Subcutaneous abdominal adipose tissue (tissue), 5 donors: Measurements from ENCODE around the gene LYRM4.

Experiments
- H3K27ac ChIP-seq: one replicate; pipeline ENCODE4 v1.7.0; 2013; ENCODE audit warnings: low read depth, mild to moderate bottlenecking, inconsistent platforms, low read length, moderate library complexity
- H3K27me3 ChIP-seq, 5 donors: one replicate each; pipeline ENCODE4 v1.7.0; 2013; ENCODE audit warnings: low read length in 5 of 5, inconsistent platforms in 1 of 5; ENCODE audit not compliant: control insufficient read depth in 5 of 5, insufficient read depth in 4 of 5
- H3K36me3 ChIP-seq, 5 donors: one replicate each; pipeline ENCODE4 v1.7.0; 2013; ENCODE audit warnings: low read length in 5 of 5; ENCODE audit not compliant: control insufficient read depth in 5 of 5, insufficient read depth in 5 of 5
- H3K4me1 ChIP-seq, 5 donors: one replicate each; pipeline ENCODE4 v1.7.0; 2013; ENCODE audit warnings: low read length in 5 of 5, mild to moderate bottlenecking in 3 of 5, moderate library complexity in 1 of 5; ENCODE audit not compliant: control insufficient read depth in 5 of 5, insufficient read depth in 5 of 5
- H3K4me3 ChIP-seq, 5 donors: one replicate each; pipeline ENCODE4 v1.7.0; 2013; ENCODE audit warnings: low read length in 5 of 5, low read depth in 1 of 5
- H3K9ac ChIP-seq, 5 donors: one replicate each; pipeline ENCODE4 v1.7.0; 2013; ENCODE audit warnings: low read length in 5 of 5, mild to moderate bottlenecking in 4 of 5, moderate library complexity in 3 of 5
- H3K9me3 ChIP-seq, 5 donors: one replicate each; pipeline ENCODE4 v1.7.0; 2013; ENCODE audit warnings: low read length in 5 of 5; ENCODE audit not compliant: control insufficient read depth in 5 of 5
- donor health status: healthy.
- donor health status: healthy.
- donor health status: healthy.
- donor health status: healthy.
- donor health status: healthy.

The LYRM4 gene

GRCh38 chr6:5184218-5184617 lies 76.5 kb downstream of the LYRM4 start:
- H3K36me3 ChIP-seq: peaks cover 0 to 4% (median 0%) of the 10 kb centered on the region in 5 donors
- no peak overlapping the region for H3K27ac ChIP-seq
- no peaks in the 10 kb centered on the region for H3K27me3 ChIP-seq

GRCh38 chr6:5181510-5182317 lies 79.0 kb downstream of the LYRM4 start:
- Histone ChIP-seq H3K36me3 (peaks cover 0 to 4% (median 0%) of the 10 kb centered on the region in 5 donors), H3K9ac (no peak overlapping the region), H3K4me1 (no peaks in the 10 kb centered on the region), H3K4me3 (no peak overlapping the region), H3K27me3 (no peaks in the 10 kb centered on the region), H3K9me3 (no peaks in the 10 kb centered on the region), H3K27ac (no peak overlapping the region)

More at GRCh38 chr6:5184218-5184617, 76.5 kb downstream of the LYRM4 start:
- Histone ChIP-seq H3K4me1 (no peaks in the 10 kb centered on the region), H3K4me3 (no peak overlapping the region), H3K9me3 (no peaks in the 10 kb centered on the region), H3K9ac (no peak overlapping the region)

- H3K9ac ChIP-seq: no peak overlapping the region
- H3K27ac ChIP-seq: no peak overlapping the region
- H3K4me3 ChIP-seq: no peak overlapping the region
- no peaks in the 10 kb centered on the region for H3K4me1 ChIP-seq
- H3K36me3 ChIP-seq: no peaks in the 10 kb centered on the region
- no peaks in the 10 kb centered on the region for H3K27me3 ChIP-seq
- H3K9me3 ChIP-seq: no peaks in the 10 kb centered on the region
Measured at GRCh38 chr6:5180636-5181035, 80.1 kb downstream of the LYRM4 start.

DNA sequence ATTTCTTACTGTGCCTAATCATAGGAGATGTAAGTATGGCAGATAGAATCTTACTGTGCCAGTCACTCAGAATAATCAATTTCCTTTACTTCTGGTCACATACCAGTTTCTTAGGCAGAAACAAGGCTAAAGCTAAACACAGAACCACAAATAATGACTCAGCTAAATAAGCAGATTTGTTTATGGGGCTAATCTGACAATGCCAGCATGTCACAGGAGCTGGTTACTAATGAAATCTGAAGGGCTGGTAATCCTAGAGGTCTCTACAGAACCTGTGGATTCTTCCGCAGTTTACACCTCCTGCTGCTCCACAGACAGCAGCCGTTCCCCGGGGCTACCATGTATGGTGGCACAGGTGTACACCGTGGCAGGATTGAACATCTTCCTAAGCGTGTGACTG lies 80.8 kb downstream of the LYRM4 start:
- Histone ChIP-seq H3K36me3 (no peaks in the 10 kb centered on the region), H3K4me1 (peaks cover 0 to 6% (median 0%) of the 10 kb centered on the region in 5 donors), H3K27me3 (no peaks in the 10 kb centered on the region), H3K9me3 (no peaks in the 10 kb centered on the region), H3K9ac (no peak overlapping the region), H3K4me3 (no peak overlapping the region), H3K27ac (no peak overlapping the region)

GRCh38 chr6:5178806-5179205 lies 81.9 kb downstream of the LYRM4 start:
- H3K4me3 ChIP-seq: no peak overlapping the region

DNA sequence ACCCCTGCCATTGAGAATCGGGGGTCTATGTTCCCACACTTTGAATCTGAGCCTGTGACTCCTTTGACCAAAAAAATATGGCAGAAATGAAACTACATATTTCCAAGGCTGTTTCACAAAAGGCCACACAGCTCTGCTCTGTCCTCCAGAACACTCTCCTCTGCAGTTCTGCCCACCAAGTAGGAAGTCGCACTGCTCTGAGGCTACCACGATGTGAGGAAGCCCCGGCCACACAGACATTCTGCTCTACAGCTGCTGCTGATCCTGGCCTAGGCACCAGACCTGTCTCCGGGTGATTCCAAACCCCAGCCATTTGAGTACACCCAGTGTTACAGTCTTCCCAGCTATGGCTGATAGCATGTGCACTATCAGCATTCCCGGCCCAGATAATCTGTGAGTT lies 85.1 kb downstream of the LYRM4 start:
- H3K9ac ChIP-seq: no peak overlapping the region

More at GRCh38 chr6:5178806-5179205, 81.9 kb downstream of the LYRM4 start:
- H3K27me3 ChIP-seq: no peaks in the 10 kb centered on the region
- no peak overlapping the region for H3K9ac ChIP-seq
- peaks cover 0 to 13% (median 0%) of the 10 kb centered on the region in 5 donors for H3K4me1 ChIP-seq
- no peaks in the 10 kb centered on the region for H3K36me3 ChIP-seq
- no peak overlapping the region for H3K27ac ChIP-seq
- no peaks in the 10 kb centered on the region for H3K9me3 ChIP-seq

DNA sequence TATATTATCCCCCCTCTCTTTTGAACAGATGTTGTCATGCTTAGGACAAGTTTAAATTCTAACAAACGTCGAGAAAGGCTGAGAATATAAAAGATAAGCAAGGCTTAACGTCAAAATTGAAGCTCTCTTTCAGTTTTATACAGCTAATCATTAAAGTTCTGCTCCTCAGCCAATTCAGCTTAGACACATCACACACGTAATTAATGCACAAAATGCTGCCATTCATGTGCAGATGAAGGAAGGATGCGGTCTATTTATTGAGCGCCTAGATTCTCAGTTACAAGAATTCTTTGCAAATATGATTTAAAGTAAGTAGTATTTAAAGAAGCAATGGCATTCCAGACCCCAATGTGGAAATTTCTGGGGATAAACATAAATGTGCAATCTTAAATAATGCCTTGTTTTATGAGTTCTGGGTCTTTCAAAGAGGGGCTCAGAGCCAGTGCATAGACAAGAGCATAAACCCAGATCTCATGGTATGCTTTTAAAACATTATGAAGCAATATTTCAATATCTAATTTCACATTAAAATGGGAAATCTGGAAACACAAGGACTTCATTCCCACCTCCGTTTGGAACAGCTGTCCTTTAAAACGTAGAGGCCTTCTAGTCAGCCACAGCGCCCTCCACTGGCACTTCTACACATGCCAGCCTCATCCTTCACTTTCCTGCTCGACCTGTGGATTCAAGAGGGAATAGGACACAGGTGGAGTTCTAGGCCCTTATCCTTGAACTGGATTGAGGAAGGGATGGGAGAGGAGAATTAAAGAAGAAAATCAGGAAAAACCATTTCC lies 85.8 kb downstream of the LYRM4 start:
- Histone ChIP-seq H3K4me3 (peak overlapping the region in 1 of 5 donors; percentile 39), H3K36me3 (no peaks in the 10 kb centered on the region), H3K27me3 (no peaks in the 10 kb centered on the region), H3K27ac (no peak overlapping the region), H3K4me1 (peaks cover 0 to 13% (median 0%) of the 10 kb centered on the region in 5 donors), H3K9me3 (no peaks in the 10 kb centered on the region), H3K9ac (no peak overlapping the region)

More for the DNA sequence above, 85.1 kb downstream of the LYRM4 start:
- Histone ChIP-seq H3K36me3 (no peaks in the 10 kb centered on the region), H3K4me3 (no peak overlapping the region), H3K9me3 (no peaks in the 10 kb centered on the region), H3K27me3 (no peaks in the 10 kb centered on the region), H3K4me1 (peaks cover 0 to 13% (median 0%) of the 10 kb centered on the region in 5 donors), H3K27ac (no peak overlapping the region)

DNA sequence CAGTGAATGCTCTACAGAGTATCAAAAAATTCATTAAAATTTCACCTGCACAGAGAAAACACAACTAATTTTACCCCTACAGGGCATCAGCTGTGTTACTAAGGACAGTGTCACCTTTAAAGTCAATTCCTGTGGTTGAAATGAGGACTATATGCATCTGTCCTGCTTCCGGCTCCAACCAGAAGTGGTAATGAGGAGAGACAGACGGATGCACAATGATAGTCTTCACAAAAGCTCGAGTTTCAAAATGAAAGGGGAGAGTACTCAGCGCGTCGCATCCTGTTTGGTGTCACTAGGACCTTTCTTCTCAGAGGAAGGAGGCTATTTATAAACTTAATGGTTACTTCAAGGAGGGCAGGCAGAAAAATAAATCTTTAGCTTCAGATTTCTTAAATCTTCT lies 86.5 kb downstream of the LYRM4 start:
- no peaks in the 10 kb centered on the region for H3K36me3 ChIP-seq
- H3K4me1 ChIP-seq: peaks cover 0 to 13% (median 0%) of the 10 kb centered on the region in 5 donors
- H3K9ac ChIP-seq: no peak overlapping the region
- no peak overlapping the region for H3K27ac ChIP-seq
- peak overlapping the region in 3 of 5 donors; percentile 21 to 48 (median 39) for H3K4me3 ChIP-seq
- no peaks in the 10 kb centered on the region for H3K9me3 ChIP-seq
- no peaks in the 10 kb centered on the region for H3K27me3 ChIP-seq

DNA sequence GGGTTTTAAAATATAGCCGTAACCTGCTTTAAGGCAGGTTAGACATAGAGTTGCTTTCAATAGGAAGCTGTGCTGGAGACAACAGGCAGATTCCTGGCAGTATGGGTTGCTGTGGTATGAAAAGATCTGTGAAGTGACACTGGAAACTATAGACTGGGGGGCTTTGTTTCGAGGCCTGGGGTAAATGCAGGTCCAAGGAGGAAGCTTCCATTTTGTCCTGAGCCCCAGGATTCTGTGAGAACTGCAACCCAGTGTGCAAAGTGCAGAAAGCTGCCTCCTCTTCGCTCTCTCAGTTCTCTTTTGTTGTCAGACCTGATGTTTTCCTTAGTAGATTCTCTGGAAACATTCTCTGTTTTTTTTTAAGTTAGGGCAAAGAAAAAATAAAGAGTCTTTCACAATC lies 86.9 kb downstream of the LYRM4 start:
- H3K4me3 ChIP-seq: peak overlapping the region in 2 of 5 donors; percentile 39 to 48
- no peaks in the 10 kb centered on the region for H3K9me3 ChIP-seq
- H3K36me3 ChIP-seq: no peaks in the 10 kb centered on the region
- no peaks in the 10 kb centered on the region for H3K27me3 ChIP-seq
- H3K27ac ChIP-seq: no peak overlapping the region
- no peak overlapping the region for H3K9ac ChIP-seq
- peaks cover 0 to 13% (median 0%) of the 10 kb centered on the region in 5 donors for H3K4me1 ChIP-seq

GRCh38 chr6:5172897-5173474 lies 87.8 kb downstream of the LYRM4 start:
- H3K4me1 ChIP-seq: peaks cover 0 to 13% (median 0%) of the 10 kb centered on the region in 5 donors
- no peak overlapping the region for H3K27ac ChIP-seq
- H3K36me3 ChIP-seq: no peaks in the 10 kb centered on the region
- no peaks in the 10 kb centered on the region for H3K9me3 ChIP-seq
- no peak overlapping the region for H3K4me3 ChIP-seq
- H3K9ac ChIP-seq: no peak overlapping the region
- H3K27me3 ChIP-seq: no peaks in the 10 kb centered on the region
